HG03442 (cell line): ENCODE data around the gene RNF215.

Experiments used
- ATAC-seq: cut with Tn5 transposase; IDR thresholded peaks from one replicate; pipeline ENCODE4 v1.9.1; 2021; ENCODE audit warnings: mild to moderate bottlenecking, moderate library complexity; ENCODE audit not compliant: unreplicated experiment

The RNF215 gene

GRCh38 chr22:30334646-30335045 is 52.6 kb downstream of the RNF215 start:
- ATAC-seq, result no peak

DNA sequence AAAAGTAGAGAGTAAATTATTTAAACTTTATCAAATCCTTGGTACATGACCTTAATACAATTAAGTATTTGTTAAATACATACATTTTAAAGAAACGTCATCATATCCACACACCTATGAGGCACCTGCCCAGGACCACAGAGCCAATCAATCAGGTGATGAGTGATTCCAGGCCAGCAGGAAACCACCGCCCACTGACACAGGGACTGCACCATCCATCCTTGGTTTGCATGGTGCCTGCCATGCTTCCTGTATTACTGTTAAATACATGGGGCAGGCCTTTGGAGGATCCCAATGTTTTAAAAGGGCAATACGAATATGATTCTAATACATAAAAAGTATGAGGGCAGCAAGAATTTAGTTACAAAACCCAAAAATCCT is 53.5 kb downstream of the RNF215 start:
- no peak for ATAC-seq

- no peak for ATAC-seq
Measured at GRCh38 chr22:30332994-30333706, 54.1 kb downstream of the RNF215 start.

DNA sequence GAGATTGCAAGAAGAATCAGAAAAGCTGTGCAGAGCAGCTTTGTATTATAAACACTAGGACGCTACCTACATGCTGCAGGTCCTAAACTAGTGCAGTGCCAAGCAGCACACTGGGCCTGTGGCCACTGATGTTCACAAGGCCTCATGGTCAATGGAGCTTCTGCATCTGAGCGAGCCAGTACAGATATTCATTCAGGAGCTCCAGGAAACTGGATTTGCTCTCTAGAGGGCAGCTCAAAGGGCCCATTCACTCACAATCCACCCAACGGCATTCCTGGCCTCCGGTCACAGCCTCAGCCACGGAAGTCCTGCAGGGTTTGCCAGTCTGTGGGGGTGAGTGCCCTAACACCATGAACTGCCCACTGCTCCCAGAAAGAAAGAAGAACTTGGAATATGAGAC is 54.7 kb downstream of the RNF215 start:
- no peak for ATAC-seq
